ENCODE results near the gene KRTAP5-1.

DNA sequence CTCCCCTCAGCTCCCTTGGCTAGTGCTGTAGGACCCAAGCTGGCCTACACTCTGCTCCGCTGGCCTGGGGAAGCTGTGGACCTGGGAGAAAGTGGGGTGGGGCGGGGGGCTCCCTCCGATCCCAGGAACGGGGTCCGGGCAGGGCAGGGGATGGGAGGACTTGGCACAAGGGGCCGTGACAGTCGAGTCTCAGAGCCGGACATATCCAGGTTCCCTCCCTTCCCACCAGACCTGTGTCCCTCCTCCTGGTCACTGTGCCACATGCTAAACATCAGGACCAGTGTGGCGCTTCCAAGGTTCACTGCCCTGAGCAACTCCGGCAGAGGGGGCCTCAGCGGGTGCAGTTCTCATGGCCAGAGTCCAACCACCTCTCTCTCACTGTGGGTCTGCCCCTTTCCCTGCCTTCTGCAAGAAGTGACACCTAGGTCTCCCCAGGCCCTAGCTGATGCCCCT lies 15.1 kb downstream of the KRTAP5-1 start:
- TF ChIP-seq EP300 (IDR thresholded peaks at IDR 0.05; ENCODE audit: borderline replicate concordance in 1 of 2, control insufficient read depth in 1 of 2, low read depth in 2 of 2, low read length in 2 of 2) (no peak), RFX5 (IDR thresholded peaks at IDR 0.05; ENCODE audit: low read depth, low read length) (no peak), ATF7 (IDR thresholded peaks at IDR 0.05; ENCODE audit: low read depth) (no peak), SMC3 (IDR thresholded peaks at IDR 0.05; ENCODE audit: borderline replicate concordance, low read length) (no peak), ETV6 (conservative IDR thresholded peaks at IDR 0.05 in 1 of 2, IDR thresholded peaks at IDR 0.05 in 1 of 2; ENCODE audit: borderline replicate concordance in 1 of 2, low read depth in 1 of 2) (no peak), GABPA (IDR thresholded peaks at IDR 0.05; ENCODE audit: low read depth) (no peak), RCOR1 (conservative IDR thresholded peaks at IDR 0.05; ENCODE audit: low read depth, low read length) (no peak), MXI1 (IDR thresholded peaks at IDR 0.05; ENCODE audit: low read depth, low read length) (no peak), POLR2AphosphoS5 (IDR thresholded peaks at IDR 0.05; ENCODE audit: low read length) (no peak)
- TF ChIP-seq, protein P1, sequence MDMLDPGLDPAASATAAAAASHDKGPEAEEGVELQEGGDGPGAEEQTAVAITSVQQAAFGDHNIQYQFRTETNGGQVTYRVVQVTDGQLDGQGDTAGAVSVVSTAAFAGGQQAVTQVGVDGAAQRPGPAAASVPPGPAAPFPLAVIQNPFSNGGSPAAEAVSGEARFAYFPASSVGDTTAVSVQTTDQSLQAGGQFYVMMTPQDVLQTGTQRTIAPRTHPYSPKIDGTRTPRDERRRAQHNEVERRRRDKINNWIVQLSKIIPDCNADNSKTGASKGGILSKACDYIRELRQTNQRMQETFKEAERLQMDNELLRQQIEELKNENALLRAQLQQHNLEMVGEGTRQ (IDR thresholded peaks at IDR 0.05; ENCODE audit: borderline replicate concordance, low read depth, low read length), result no peak
- TF ChIP-seq, protein P2, sequence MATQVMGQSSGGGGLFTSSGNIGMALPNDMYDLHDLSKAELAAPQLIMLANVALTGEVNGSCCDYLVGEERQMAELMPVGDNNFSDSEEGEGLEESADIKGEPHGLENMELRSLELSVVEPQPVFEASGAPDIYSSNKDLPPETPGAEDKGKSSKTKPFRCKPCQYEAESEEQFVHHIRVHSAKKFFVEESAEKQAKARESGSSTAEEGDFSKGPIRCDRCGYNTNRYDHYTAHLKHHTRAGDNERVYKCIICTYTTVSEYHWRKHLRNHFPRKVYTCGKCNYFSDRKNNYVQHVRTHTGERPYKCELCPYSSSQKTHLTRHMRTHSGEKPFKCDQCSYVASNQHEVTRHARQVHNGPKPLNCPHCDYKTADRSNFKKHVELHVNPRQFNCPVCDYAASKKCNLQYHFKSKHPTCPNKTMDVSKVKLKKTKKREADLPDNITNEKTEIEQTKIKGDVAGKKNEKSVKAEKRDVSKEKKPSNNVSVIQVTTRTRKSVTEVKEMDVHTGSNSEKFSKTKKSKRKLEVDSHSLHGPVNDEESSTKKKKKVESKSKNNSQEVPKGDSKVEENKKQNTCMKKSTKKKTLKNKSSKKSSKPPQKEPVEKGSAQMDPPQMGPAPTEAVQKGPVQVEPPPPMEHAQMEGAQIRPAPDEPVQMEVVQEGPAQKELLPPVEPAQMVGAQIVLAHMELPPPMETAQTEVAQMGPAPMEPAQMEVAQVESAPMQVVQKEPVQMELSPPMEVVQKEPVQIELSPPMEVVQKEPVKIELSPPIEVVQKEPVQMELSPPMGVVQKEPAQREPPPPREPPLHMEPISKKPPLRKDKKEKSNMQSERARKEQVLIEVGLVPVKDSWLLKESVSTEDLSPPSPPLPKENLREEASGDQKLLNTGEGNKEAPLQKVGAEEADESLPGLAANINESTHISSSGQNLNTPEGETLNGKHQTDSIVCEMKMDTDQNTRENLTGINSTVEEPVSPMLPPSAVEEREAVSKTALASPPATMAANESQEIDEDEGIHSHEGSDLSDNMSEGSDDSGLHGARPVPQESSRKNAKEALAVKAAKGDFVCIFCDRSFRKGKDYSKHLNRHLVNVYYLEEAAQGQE (IDR thresholded peaks at IDR 0.05; ENCODE audit: low read depth, low read length), result no peak
- TF ChIP-seq, protein P3, sequence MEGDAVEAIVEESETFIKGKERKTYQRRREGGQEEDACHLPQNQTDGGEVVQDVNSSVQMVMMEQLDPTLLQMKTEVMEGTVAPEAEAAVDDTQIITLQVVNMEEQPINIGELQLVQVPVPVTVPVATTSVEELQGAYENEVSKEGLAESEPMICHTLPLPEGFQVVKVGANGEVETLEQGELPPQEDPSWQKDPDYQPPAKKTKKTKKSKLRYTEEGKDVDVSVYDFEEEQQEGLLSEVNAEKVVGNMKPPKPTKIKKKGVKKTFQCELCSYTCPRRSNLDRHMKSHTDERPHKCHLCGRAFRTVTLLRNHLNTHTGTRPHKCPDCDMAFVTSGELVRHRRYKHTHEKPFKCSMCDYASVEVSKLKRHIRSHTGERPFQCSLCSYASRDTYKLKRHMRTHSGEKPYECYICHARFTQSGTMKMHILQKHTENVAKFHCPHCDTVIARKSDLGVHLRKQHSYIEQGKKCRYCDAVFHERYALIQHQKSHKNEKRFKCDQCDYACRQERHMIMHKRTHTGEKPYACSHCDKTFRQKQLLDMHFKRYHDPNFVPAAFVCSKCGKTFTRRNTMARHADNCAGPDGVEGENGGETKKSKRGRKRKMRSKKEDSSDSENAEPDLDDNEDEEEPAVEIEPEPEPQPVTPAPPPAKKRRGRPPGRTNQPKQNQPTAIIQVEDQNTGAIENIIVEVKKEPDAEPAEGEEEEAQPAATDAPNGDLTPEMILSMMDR (IDR thresholded peaks at IDR 0.05 in 2 of 3, conservative IDR thresholded peaks at IDR 0.05 in 1 of 3; ENCODE audit: control insufficient read depth in 2 of 3, extremely low read depth in 1 of 3, insufficient read depth in 1 of 3, low read depth in 3 of 3, low read length in 3 of 3), result no peak
- TF ChIP-seq, protein P4, sequence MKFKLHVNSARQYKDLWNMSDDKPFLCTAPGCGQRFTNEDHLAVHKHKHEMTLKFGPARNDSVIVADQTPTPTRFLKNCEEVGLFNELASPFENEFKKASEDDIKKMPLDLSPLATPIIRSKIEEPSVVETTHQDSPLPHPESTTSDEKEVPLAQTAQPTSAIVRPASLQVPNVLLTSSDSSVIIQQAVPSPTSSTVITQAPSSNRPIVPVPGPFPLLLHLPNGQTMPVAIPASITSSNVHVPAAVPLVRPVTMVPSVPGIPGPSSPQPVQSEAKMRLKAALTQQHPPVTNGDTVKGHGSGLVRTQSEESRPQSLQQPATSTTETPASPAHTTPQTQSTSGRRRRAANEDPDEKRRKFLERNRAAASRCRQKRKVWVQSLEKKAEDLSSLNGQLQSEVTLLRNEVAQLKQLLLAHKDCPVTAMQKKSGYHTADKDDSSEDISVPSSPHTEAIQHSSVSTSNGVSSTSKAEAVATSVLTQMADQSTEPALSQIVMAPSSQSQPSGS (IDR thresholded peaks at IDR 0.05; ENCODE audit: low read length), result no peak
- TF ChIP-seq, protein P5, sequence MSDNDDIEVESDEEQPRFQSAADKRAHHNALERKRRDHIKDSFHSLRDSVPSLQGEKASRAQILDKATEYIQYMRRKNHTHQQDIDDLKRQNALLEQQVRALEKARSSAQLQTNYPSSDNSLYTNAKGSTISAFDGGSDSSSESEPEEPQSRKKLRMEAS (IDR thresholded peaks at IDR 0.05; ENCODE audit: low read depth, low read length), result no peak
